Measurements from ENCODE around the gene TBKBP1.

Gene TBKBP1

DNA sequence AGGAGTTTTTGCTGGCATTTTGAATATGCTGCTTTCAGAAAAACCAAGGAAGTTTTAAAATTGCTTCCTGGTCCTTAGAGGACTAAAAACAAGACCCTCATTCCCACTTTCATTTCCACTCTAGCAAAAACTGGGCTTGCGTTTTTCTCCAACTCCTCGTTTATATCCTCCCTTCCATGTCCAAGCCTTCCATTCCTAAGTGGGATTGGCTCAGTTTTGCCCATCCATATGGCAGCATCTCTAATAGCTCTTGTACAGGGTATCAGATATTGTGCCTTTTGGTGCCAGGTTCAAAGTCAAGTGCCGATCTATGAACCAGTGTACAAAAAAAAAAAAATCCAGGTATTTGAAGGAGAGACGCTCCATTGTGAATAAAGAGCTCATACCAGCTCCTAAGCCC is 9.9 kb upstream of the TBKBP1 start:
- no peaks in the 10 kb centered on the region for H3K27me3 ChIP-seq (ENCODE audit: insufficient read depth, low read length)
- no peaks in the 10 kb centered on the region for H3K79me2 ChIP-seq (ENCODE audit: insufficient read depth, low read length)
- H3K36me3 ChIP-seq (ENCODE audit: insufficient read depth, low read length): peaks cover 74% of the 10 kb centered on the region
- no peak overlapping the region for H3K27ac ChIP-seq (ENCODE audit: low read depth, low read length, poor library complexity, severe bottlenecking)
- H3K4me3 ChIP-seq (ENCODE audit: low read depth, low read length, poor library complexity, severe bottlenecking): no peak overlapping the region
- H3K9ac ChIP-seq (ENCODE audit: low read length): no peak overlapping the region
- no peaks in the 10 kb centered on the region for H3K9me2 ChIP-seq (ENCODE audit: low read depth, low read length)
- no peaks in the 10 kb centered on the region for H3K4me1 ChIP-seq (ENCODE audit: insufficient read depth, low read length, severe bottlenecking)
- no peak overlapping the region for H3K4me2 ChIP-seq (ENCODE audit: low read length)
- no peaks in the 10 kb centered on the region for H3K9me3 ChIP-seq (ENCODE audit: low read length)
- no peak overlapping the region for H2AFZ ChIP-seq (ENCODE audit: low read length)
- H3F3A ChIP-seq (ENCODE audit: insufficient read depth, low read length): peaks cover 7% of the 10 kb centered on the region; the same call in 1 of the 2 replicates
- no peaks in the 10 kb centered on the region for H4K20me1 ChIP-seq (ENCODE audit: insufficient read depth, low read length)
- TF ChIP-seq, protein P1, sequence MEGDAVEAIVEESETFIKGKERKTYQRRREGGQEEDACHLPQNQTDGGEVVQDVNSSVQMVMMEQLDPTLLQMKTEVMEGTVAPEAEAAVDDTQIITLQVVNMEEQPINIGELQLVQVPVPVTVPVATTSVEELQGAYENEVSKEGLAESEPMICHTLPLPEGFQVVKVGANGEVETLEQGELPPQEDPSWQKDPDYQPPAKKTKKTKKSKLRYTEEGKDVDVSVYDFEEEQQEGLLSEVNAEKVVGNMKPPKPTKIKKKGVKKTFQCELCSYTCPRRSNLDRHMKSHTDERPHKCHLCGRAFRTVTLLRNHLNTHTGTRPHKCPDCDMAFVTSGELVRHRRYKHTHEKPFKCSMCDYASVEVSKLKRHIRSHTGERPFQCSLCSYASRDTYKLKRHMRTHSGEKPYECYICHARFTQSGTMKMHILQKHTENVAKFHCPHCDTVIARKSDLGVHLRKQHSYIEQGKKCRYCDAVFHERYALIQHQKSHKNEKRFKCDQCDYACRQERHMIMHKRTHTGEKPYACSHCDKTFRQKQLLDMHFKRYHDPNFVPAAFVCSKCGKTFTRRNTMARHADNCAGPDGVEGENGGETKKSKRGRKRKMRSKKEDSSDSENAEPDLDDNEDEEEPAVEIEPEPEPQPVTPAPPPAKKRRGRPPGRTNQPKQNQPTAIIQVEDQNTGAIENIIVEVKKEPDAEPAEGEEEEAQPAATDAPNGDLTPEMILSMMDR (IDR thresholded peaks at IDR 0.05; ENCODE audit: low read length): no peak
- no peak for TF ChIP-seq EZH2 (IDR thresholded peaks at IDR 0.05; ENCODE audit: borderline replicate concordance, low read length)

GRCh38 chr17:47684535-47685193 is 9.3 kb upstream of the TBKBP1 start:
- H3F3A ChIP-seq (ENCODE audit: insufficient read depth, low read length): peaks cover 7% of the 10 kb centered on the region; the same call in 1 of the 2 replicates
- no peak overlapping the region for H2AFZ ChIP-seq (ENCODE audit: low read length)
- no peaks in the 10 kb centered on the region for H3K9me3 ChIP-seq (ENCODE audit: low read length)
- no peaks in the 10 kb centered on the region for H3K4me1 ChIP-seq (ENCODE audit: insufficient read depth, low read length, severe bottlenecking)
- no peak overlapping the region for H3K4me2 ChIP-seq (ENCODE audit: low read length)
- H3K4me3 ChIP-seq (ENCODE audit: low read depth, low read length, poor library complexity, severe bottlenecking): no peak overlapping the region
- H3K9me2 ChIP-seq (ENCODE audit: low read depth, low read length): no peaks in the 10 kb centered on the region
- H3K27me3 ChIP-seq (ENCODE audit: insufficient read depth, low read length): no peaks in the 10 kb centered on the region
- TF ChIP-seq EZH2 (IDR thresholded peaks at IDR 0.05; ENCODE audit: borderline replicate concordance, low read length): no peak
- TF ChIP-seq, protein P1 (IDR thresholded peaks at IDR 0.05; ENCODE audit: low read length): no peak
- H4K20me1 ChIP-seq (ENCODE audit: insufficient read depth, low read length): no peaks in the 10 kb centered on the region
- H3K9ac ChIP-seq (ENCODE audit: low read length): no peak overlapping the region
- no peak overlapping the region for H3K27ac ChIP-seq (ENCODE audit: low read depth, low read length, poor library complexity, severe bottlenecking)
- H3K79me2 ChIP-seq (ENCODE audit: insufficient read depth, low read length): no peaks in the 10 kb centered on the region
- H3K36me3 ChIP-seq (ENCODE audit: insufficient read depth, low read length): peaks cover 67% of the 10 kb centered on the region

DNA sequence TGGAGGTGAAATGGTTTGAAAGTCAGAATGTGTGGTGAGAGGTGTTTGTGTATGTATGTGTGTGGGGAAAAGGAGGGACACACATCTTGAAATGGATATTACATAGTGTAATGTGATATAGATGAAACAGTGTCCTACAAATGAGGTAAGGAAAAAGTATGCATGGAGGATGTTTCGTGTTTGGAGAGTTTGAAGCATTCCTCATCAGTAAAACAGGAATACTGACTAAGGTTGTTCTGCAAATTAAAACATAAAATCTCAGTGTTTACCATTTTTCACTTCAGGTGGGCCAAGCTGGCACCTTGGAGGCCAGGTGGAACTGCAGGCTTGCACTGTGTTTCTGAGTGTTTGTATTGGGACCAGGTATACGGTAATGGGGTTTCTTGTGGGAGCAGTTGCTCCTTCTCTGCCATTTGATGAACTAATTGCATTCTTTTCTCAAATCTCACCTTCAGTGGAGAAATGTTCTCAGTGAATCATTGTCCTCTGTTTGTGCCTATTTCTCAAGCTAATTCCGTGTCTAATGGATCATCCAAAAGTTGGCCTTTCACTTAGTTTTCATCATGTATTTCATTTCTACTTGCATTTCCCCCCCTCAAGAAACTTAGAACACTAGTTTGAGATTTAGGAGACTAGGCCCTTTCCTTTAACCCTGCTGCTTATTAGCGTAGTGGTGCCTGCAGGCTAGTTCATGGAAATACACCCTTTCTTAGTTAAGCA is 8.2 kb upstream of the TBKBP1 start:
- Histone ChIP-seq H3K9ac (ENCODE audit: low read length) (no peak overlapping the region), H4K20me1 (ENCODE audit: insufficient read depth, low read length) (no peaks in the 10 kb centered on the region), H3K4me1 (ENCODE audit: insufficient read depth, low read length, severe bottlenecking) (no peaks in the 10 kb centered on the region), H2AFZ (ENCODE audit: low read length) (no peak overlapping the region), H3K4me2 (ENCODE audit: low read length) (no peak overlapping the region), H3K9me2 (ENCODE audit: low read depth, low read length) (no peaks in the 10 kb centered on the region), H3K36me3 (ENCODE audit: insufficient read depth, low read length) (peaks cover 57% of the 10 kb centered on the region), H3K4me3 (ENCODE audit: low read depth, low read length, poor library complexity, severe bottlenecking) (no peak overlapping the region), H3K27ac (ENCODE audit: low read depth, low read length, poor library complexity, severe bottlenecking) (no peak overlapping the region), H3K27me3 (ENCODE audit: insufficient read depth, low read length) (no peaks in the 10 kb centered on the region), H3F3A (ENCODE audit: insufficient read depth, low read length) (peaks cover 7% of the 10 kb centered on the region; the same call in 1 of the 2 replicates), H3K79me2 (ENCODE audit: insufficient read depth, low read length) (no peaks in the 10 kb centered on the region), H3K9me3 (ENCODE audit: low read length) (no peaks in the 10 kb centered on the region)
- TF ChIP-seq EZH2 (IDR thresholded peaks at IDR 0.05; ENCODE audit: borderline replicate concordance, low read length): no peak
- TF ChIP-seq, protein P1 (IDR thresholded peaks at IDR 0.05; ENCODE audit: low read length): no peak

Data from OCI-LY1 (cell line).